Peyer's patch (tissue), 4 donors: ENCODE data around the gene RAD52. TPM values are rescaled to one million over a fixed set of nuclear protein-coding genes. Genes with fewer than 3 reads are reported as not detected.

Experiments used
- DNase-seq, 3 donors: peaks; one replicate each; pipeline ENCODE4 v3.0.0-alpha.2; 2017 to 2019
- H3K27ac ChIP-seq, 4 donors: fragments of 200-600 bp; sonication (generic); one replicate each; pipeline ENCODE4 v1.5.1; 2016 to 2019
- H3K27me3 ChIP-seq, 2 donors: fragments of 200-600 bp; sonication (generic); one replicate each; pipeline ENCODE4 v1.5.1; 2019
- H3K36me3 ChIP-seq, 3 donors: fragments of 200-600 bp; sonication (generic); one replicate each; pipeline ENCODE4 v1.5.1; 2016 to 2019
- H3K4me1 ChIP-seq, 4 donors: fragments of 200-600 bp; sonication (generic); one replicate each; pipeline ENCODE4 v1.5.1; 2016 to 2019
- H3K4me3 ChIP-seq, 4 donors: fragments of 200-600 bp; sonication (generic); 1 replicate in 3 of 4; 2 replicates in 1 of 4; pipeline ENCODE4 v1.5.1; 2016 to 2019; ENCODE audit warnings: mild to moderate bottlenecking in 1 of 4
- H3K9me3 ChIP-seq, 4 donors: fragments of 200-600 bp; sonication (generic); one replicate each; pipeline ENCODE4 v1.5.1; 2016 to 2019; ENCODE audit warnings: mild to moderate bottlenecking in 1 of 4
- CTCF ChIP-seq, 6 experiments: fragments of 450-650 bp in 4 of 6; fragments of 200-600 bp in 2 of 6; sonication (generic) in 1 of 6; IDR thresholded peaks; one replicate each; pipeline ENCODE4 v1.5.1; 2017 to 2019; ENCODE audit warnings: antibody characterized with exemption in 6 of 6, mild to moderate bottlenecking in 3 of 6, moderate library complexity in 1 of 6
- POLR2A ChIP-seq, 2 donors: fragments of 450-650 bp; IDR thresholded peaks; one replicate each; pipeline ENCODE4 v1.5.1; 2017; ENCODE audit warnings: antibody characterized with exemption in 2 of 2, mild to moderate bottlenecking in 2 of 2, moderate library complexity in 2 of 2
- total RNA-seq, 4 donors: library from RNA; depleted of rRNA; stranded (reverse); fragments of >200 nt; gene quantifications; one replicate each; pipeline ENCODE4 v1.1.0, GENCODE V29; 2016

The RAD52 gene
- total RNA-seq, 4 donors from 2014 or later: 14.2 to 59.4 (median 25.3) TPM

GRCh38 chr12:906062-906585 is 43.4 kb downstream of the RAD52 start:
- Histone ChIP-seq H3K27ac (no peak overlapping the region), H3K4me3 (no peak overlapping the region), H3K9me3 (no peaks in the 10 kb centered on the region), H3K4me1 (no peaks in the 10 kb centered on the region), H3K36me3 (peaks cover 0 to 94% (median 0%) of the 10 kb centered on the region in 3 donors), H3K27me3 (no peaks in the 10 kb centered on the region)
- TF ChIP-seq CTCF (IDR thresholded peaks at IDR 0.05): no peak
- TF ChIP-seq POLR2A (IDR thresholded peaks at IDR 0.05): no peak
- DNase-seq: no peak

GRCh38 chr12:905261-906031 is 44.0 kb downstream of the RAD52 start:
- no peaks in the 10 kb centered on the region for H3K4me1 ChIP-seq
- peaks cover 0 to 96% (median 0%) of the 10 kb centered on the region in 3 donors for H3K36me3 ChIP-seq
- TF ChIP-seq POLR2A (IDR thresholded peaks at IDR 0.05) (no peak), CTCF (IDR thresholded peaks at IDR 0.05) (no peak)
- no peak overlapping the region for H3K4me3 ChIP-seq
- no peaks in the 10 kb centered on the region for H3K27me3 ChIP-seq
- no peak for DNase-seq
- H3K27ac ChIP-seq: no peak overlapping the region
- H3K9me3 ChIP-seq: no peaks in the 10 kb centered on the region

- H3K4me1 ChIP-seq: no peaks in the 10 kb centered on the region
- H3K27me3 ChIP-seq: no peaks in the 10 kb centered on the region
- H3K4me3 ChIP-seq: no peak overlapping the region
- DNase-seq: no peak
- H3K36me3 ChIP-seq: peaks cover 0 to 97% (median 0%) of the 10 kb centered on the region in 3 donors
- H3K27ac ChIP-seq: no peak overlapping the region
- no peaks in the 10 kb centered on the region for H3K9me3 ChIP-seq
- TF ChIP-seq CTCF (IDR thresholded peaks at IDR 0.05) (no peak), POLR2A (IDR thresholded peaks at IDR 0.05) (no peak)
These were observed 45.5 kb downstream of the RAD52 start for GRCh38 chr12:904010-904414.

- TF ChIP-seq POLR2A (IDR thresholded peaks at IDR 0.05): no peak
- TF ChIP-seq CTCF (IDR thresholded peaks at IDR 0.05): no peak
- no peak for DNase-seq
- peaks cover 0 to 97% (median 0%) of the 10 kb centered on the region in 3 donors for H3K36me3 ChIP-seq
These were observed 46.4 kb downstream of the RAD52 start for GRCh38 chr12:903055-903454.

GRCh38 chr12:902581-902980 is 46.9 kb downstream of the RAD52 start:
- Histone ChIP-seq H3K36me3 (peaks cover 0 to 97% (median 0%) of the 10 kb centered on the region in 3 donors), H3K27me3 (no peaks in the 10 kb centered on the region), H3K9me3 (no peaks in the 10 kb centered on the region), H3K4me3 (no peak overlapping the region), H3K4me1 (no peaks in the 10 kb centered on the region), H3K27ac (no peak overlapping the region)
- no peak for DNase-seq
- TF ChIP-seq CTCF (IDR thresholded peaks at IDR 0.05) (no peak), POLR2A (IDR thresholded peaks at IDR 0.05) (no peak)

More at GRCh38 chr12:903055-903454, 46.4 kb downstream of the RAD52 start:
- Histone ChIP-seq H3K27ac (no peak overlapping the region), H3K4me3 (no peak overlapping the region), H3K9me3 (no peaks in the 10 kb centered on the region), H3K4me1 (no peaks in the 10 kb centered on the region), H3K27me3 (no peaks in the 10 kb centered on the region)
